NCI-H2029 treated with DMSO at 0.1 percent for 48 hours (cell line): ENCODE measurements around the gene LIMS3.
"Not testable (repeated sequence)": the region's sequence is repeated elsewhere in the genome, so short reads cannot be mapped to it uniquely, and the experiment has no call there.

ENCODE experiments used
- DNase-seq: peaks from one replicate; lab custom pipeline; 2025; lab: John Stamatoyannopoulos, UW

The LIMS3 gene

GRCh38 chr2:109927803-109928202, 29.3 kb downstream of the LIMS3 start:
- DNase-seq = not testable (repeated sequence)

GRCh38 chr2:109929222-109929621, 30.7 kb downstream of the LIMS3 start:
- not testable (repeated sequence) for DNase-seq

GRCh38 chr2:109936534-109936933, 38.0 kb downstream of the LIMS3 start:
- DNase-seq = not testable (repeated sequence)

- not testable (repeated sequence) for DNase-seq
These were observed 46.9 kb downstream of the LIMS3 start for GRCh38 chr2:109945362-109945761.

GRCh38 chr2:109947262-109947958, 48.9 kb downstream of the LIMS3 start:
- not testable (repeated sequence) for DNase-seq

- not testable (repeated sequence) for DNase-seq
These were observed 49.6 kb downstream of the LIMS3 start for GRCh38 chr2:109947959-109948520.

GRCh38 chr2:109950146-109950843, 51.8 kb downstream of the LIMS3 start:
- DNase-seq = not testable (repeated sequence)

- not testable (repeated sequence) for DNase-seq
These were observed 65.5 kb downstream of the LIMS3 start for GRCh38 chr2:109963942-109964341.

GRCh38 chr2:109965482-109965881, 67.0 kb downstream of the LIMS3 start:
- not testable (repeated sequence) for DNase-seq

- not testable (repeated sequence) for DNase-seq
These were observed 67.7 kb downstream of the LIMS3 start for GRCh38 chr2:109966107-109966736.

- DNase-seq = not testable (repeated sequence)
These were observed 68.4 kb downstream of the LIMS3 start for GRCh38 chr2:109966858-109967257.

- not testable (repeated sequence) for DNase-seq
These were observed 71.4 kb downstream of the LIMS3 start for GRCh38 chr2:109969864-109970263.

GRCh38 chr2:109971710-109972109, 73.2 kb downstream of the LIMS3 start:
- DNase-seq = not testable (repeated sequence)
